AG04450 (cell line): ENCODE data around the gene LFNG. TPM values are rescaled to one million over a fixed set of nuclear protein-coding genes. Genes with fewer than 3 reads are reported as not detected.

Experiments used
- CTCF ChIA-PET: fragments of 300-600, 350-600 bp; formaldehyde crosslinking; extraction: SDS; loops from one replicate; lab custom pipeline; 2022; ENCODE audit warnings: antibody characterized with exemption, inconsistent platforms; lab: Charles Lee
- POLR2A ChIA-PET: fragments of 350-600 bp; formaldehyde crosslinking; extraction: SDS; loops from one replicate; lab custom pipeline; 2021; ENCODE audit warnings: antibody characterized with exemption, inconsistent platforms; lab: Yijun Ruan, JAX
- DNase-seq: peaks from one replicate; pipeline ENCODE4 v3.0.0-alpha.2; 2011; ENCODE audit warnings: low read depth, low spot score
- H3K27ac ChIP-seq: one replicate; pipeline ENCODE4 v1.5.1; 2012; ENCODE audit warnings: low read depth, low read length, control low read depth
- H3K27me3 ChIP-seq: one replicate; pipeline ENCODE4 v1.6.0; 2012; ENCODE audit warnings: low read length; ENCODE audit not compliant: control insufficient read depth, insufficient read depth
- H3K4me3 ChIP-seq: 2 replicates; pipeline ENCODE4 v1.5.1; 2011; ENCODE audit warnings: mild to moderate bottlenecking, low read depth, low read length, control low read depth
- H3K9me3 ChIP-seq: 2 replicates; pipeline ENCODE4 v1.5.1; 2012; ENCODE audit warnings: low read length; ENCODE audit not compliant: control insufficient read depth, insufficient read depth
- polyA plus RNA-seq: library from polyadenylated mRNA; depleted of rRNA; stranded (reverse); fragments of >200 nt; gene quantifications from 2 replicates; pipeline ENCODE4 v1.2.3, GENCODE V29; 2011
- TF ChIP-seq, protein P1 (sequence below): IDR thresholded peaks from 2 replicates; pipeline ENCODE4 v1.5.1; 2011; ENCODE audit warnings: low read depth, low read length, control low read depth, inconsistent platforms

LFNG gene
- polyA plus RNA-seq, 1 experiment, result 1.6 TPM

DNA sequence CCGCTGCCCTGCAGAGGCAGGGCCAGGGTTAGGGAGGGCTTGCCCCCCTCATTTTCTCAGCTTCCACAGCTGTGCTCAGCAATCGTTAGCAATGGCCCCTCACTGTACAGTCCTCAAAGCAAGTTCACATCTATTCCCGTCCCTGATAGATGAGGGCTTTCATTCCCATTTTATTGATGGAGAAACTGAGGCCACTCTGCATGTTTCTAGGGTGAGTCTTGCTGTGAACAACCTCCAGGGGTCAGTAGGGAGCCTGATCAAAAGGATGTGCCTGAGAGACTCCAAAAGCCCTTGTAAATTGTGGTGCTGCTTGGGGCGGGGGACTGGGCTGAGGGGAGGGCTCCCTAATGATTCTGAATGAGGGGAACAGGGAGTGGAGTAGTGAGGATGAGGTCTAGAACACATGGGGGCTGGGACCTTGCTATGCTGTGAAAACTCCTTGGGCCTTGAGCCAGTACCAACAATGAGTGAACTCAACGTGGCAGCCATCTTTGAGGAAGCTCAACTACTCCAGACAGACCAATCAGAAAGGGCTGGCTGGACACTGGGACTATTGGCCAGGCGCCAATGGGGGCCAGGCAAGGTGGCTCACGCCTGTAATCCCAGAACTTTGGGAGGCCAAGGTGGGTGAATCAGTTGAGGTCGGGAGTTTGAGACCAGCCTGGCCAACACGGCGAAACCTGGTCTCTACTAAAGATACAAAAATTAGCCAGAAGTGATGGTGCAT lies 36.7 kb upstream of the LFNG start:
- H3K4me3 ChIP-seq, result no peak overlapping the region
- no peak overlapping the region for H3K27ac ChIP-seq
- POLR2A ChIA-PET, result no interaction called here
- TF ChIP-seq, protein P1, sequence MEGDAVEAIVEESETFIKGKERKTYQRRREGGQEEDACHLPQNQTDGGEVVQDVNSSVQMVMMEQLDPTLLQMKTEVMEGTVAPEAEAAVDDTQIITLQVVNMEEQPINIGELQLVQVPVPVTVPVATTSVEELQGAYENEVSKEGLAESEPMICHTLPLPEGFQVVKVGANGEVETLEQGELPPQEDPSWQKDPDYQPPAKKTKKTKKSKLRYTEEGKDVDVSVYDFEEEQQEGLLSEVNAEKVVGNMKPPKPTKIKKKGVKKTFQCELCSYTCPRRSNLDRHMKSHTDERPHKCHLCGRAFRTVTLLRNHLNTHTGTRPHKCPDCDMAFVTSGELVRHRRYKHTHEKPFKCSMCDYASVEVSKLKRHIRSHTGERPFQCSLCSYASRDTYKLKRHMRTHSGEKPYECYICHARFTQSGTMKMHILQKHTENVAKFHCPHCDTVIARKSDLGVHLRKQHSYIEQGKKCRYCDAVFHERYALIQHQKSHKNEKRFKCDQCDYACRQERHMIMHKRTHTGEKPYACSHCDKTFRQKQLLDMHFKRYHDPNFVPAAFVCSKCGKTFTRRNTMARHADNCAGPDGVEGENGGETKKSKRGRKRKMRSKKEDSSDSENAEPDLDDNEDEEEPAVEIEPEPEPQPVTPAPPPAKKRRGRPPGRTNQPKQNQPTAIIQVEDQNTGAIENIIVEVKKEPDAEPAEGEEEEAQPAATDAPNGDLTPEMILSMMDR, result no peak
- H3K27me3 ChIP-seq, result peaks cover 9% of the 10 kb centered on the region
- DNase-seq, result no peak
- H3K9me3 ChIP-seq, result peaks cover 12% of the 10 kb centered on the region
- CTCF ChIA-PET, result interaction anchor here (1.5 kb wide), 1 partner anchor 14 kb away, joined by 3 read pairs; no protein-coding TSS in a partner anchor

DNA sequence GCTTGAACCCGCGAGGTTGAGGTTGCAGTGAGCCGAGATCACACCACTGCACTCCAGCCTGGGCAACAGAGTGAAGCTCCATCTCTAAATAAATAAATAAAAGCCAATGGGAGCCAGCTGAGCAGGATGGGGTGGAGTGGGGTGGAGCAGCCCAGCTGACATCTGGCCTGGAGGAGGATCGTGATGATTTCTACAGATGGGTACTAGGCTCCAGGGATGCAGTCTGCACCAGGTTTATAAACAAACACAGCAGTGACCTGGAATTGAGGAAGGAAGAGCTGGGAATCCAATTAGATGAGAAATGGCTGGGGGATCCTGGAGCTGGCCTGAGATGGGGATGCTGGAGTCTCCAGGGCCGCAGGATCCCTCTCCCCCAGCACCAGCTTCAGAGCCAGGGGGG lies 36.1 kb upstream of the LFNG start:
- ChIA-PET CTCF (interaction anchor here (1.5 kb wide), 1 partner anchor 15 kb away, joined by 3 read pairs; no protein-coding TSS in a partner anchor), POLR2A (interaction anchor here (0.5 kb wide), 1 partner anchor 83 kb away, joined by 5 read pairs; no protein-coding TSS in a partner anchor)
- H3K27ac ChIP-seq, result no peak overlapping the region
- TF ChIP-seq, protein P1, result no peak
- H3K9me3 ChIP-seq, result peaks cover 12% of the 10 kb centered on the region
- no peak overlapping the region for H3K4me3 ChIP-seq
- peaks cover 9% of the 10 kb centered on the region for H3K27me3 ChIP-seq
- DNase-seq, result no peak

DNA sequence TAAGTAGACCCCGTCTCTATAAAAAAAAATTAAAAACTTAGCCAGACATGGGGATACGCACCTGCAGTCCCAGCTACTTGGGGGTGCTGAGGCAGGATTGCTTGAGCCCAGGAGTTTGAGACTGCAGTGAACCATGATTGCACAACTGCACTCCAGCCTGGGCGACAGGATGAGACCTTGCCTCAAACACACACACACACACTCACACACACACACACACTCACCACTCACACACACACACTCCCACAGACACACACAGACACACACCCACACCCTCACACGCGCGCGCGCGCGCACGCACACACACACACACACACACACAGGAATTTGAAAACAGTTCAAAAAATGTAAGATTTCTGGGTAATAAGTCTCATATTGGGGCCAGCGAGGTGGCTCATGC lies 34.7 kb upstream of the LFNG start:
- CTCF ChIA-PET, result no interaction called here
- POLR2A ChIA-PET, result no interaction called here
- Histone ChIP-seq H3K9me3 (peaks cover 12% of the 10 kb centered on the region), H3K27ac (no peak overlapping the region), H3K27me3 (peaks cover 9% of the 10 kb centered on the region), H3K4me3 (no peak overlapping the region)
- no peak for DNase-seq
- TF ChIP-seq, protein P1, result no peak

DNA sequence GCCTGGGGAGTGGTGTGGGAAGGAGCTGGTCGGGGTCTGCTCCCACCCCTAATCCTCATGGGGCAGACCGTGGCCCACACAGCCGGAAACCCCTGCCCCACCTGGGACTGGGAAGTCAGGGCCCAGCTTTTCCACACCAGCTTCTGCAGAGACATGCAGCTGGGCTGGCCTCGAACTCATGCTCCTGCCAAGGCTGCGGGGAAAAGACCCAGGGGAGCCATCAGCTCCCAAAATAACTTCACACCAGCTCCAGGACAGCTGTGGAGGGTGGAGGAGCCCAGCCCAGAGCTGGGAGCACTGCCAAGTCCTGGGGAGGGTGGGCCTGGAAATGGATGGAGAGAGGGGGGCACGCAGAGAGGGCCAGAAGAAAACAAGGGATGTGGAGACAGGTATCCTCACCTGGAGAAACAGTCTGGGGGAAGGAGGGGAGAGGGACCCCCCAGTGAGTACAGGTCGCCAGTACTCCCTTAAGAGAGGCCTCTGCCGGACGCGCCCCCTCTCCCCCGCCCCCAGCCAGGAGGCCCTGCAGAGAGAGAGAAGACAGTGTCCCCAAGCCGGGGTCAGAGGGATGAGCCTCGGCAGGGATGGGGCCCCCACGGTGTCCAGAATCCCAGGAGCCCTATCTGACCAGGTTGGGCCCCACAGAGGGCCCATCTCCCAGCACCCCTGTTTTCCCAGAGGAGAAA lies 31.8 kb upstream of the LFNG start:
- Histone ChIP-seq H3K4me3 (no peak overlapping the region), H3K9me3 (peaks cover 7% of the 10 kb centered on the region), H3K27me3 (peaks cover 4% of the 10 kb centered on the region), H3K27ac (no peak overlapping the region)
- TF ChIP-seq, protein P1, result no peak
- POLR2A ChIA-PET, result interaction anchor here (0.6 kb wide), 1 partner anchor 60 kb away, joined by 3 read pairs; no protein-coding TSS in a partner anchor
- no peak for DNase-seq
- CTCF ChIA-PET, result no interaction called here

DNA sequence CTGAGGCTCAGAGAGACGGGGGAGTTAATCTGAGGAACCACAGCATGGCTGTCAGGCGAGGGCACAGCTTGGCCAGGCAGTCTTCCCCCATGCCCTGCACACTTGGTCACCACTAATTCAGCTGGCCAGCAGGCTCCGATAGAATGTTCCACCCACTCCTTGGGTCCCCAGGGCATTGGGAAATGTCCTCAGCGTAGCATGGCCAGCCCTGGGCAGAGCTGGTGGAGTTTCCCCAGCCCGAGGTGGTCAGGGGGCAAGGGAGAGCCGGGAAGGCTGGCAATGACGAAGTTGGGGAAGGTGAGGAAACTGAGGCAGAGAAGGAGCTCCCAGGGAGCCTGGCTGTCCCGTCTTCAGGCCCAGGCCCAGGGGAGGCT lies 31.3 kb upstream of the LFNG start:
- DNase-seq, result no peak
- TF ChIP-seq, protein P1, result no peak
- ChIA-PET CTCF (interaction anchor here (0.6 kb wide), 1 partner anchor 577 kb away, joined by 3 read pairs; no protein-coding TSS in a partner anchor), POLR2A (interaction anchor here (0.6 kb wide), 1 partner anchor 60 kb away, joined by 3 read pairs; no protein-coding TSS in a partner anchor)
- H3K27ac ChIP-seq, result no peak overlapping the region
- H3K27me3 ChIP-seq, result peaks cover 4% of the 10 kb centered on the region
- H3K4me3 ChIP-seq, result no peak overlapping the region
- H3K9me3 ChIP-seq, result peaks cover 2% of the 10 kb centered on the region
